Loucy (cell line): Measurements from ENCODE around the gene CFAP58.

Experiments used
- EZH2phosphoT487 ChIP-seq: fragments of 200-600 bp; IDR thresholded peaks from 2 replicates; pipeline ENCODE4 v1.6.1; 2018; ENCODE audit warnings: antibody characterized with exemption, mild to moderate bottlenecking, moderate library complexity, borderline replicate concordance
- TF ChIP-seq, protein P1 (sequence below): fragments of 200-600 bp; sonication (generic); conservative IDR thresholded peaks from 2 replicates; pipeline ENCODE4 v1.5.1; 2014; ENCODE audit warnings: mild to moderate bottlenecking, antibody characterized with exemption, low read length

DNA sequence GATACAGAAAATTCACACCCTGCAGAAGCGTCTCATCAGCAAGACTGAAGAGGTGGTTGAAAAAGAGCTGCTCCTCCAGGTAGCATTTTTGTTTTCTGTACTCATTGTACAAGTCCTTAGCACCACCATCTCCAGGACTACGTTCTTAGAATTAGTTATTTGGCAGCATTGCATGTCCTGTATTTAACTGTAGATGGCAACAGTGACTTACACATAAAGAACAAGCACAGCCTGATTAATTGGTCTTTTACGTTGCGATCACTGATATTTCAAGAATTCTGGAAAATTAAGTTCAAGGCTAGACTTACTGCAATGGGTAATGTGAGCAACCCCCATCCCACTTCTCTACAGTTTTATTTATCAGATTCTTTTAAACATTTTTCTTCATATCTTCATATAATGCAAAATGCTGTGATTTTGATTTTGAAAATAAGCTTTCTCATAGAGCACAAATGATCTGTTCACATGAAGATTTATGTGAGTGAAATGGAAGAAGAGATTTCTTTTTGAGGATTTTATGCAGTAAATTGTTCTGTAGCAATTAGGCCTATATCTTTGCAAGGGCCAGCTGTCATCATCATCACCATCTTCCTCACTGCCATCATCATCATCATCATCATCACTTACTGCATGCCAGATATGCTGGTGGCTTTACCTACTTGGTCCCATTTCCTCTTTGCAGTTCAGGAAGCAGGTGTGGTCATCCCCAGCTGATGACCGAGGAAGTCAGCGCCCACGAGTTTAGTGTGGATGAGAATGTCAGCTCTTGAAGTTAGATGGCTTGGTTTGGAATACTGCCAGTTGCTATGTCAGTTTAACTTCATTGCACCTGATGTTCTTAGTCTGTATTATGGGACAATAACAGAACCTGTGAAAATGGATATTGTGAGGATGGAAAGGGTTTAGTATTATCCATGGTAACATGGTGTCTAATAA lies 53.4 kb downstream of the CFAP58 start:
- TF ChIP-seq, protein P1, sequence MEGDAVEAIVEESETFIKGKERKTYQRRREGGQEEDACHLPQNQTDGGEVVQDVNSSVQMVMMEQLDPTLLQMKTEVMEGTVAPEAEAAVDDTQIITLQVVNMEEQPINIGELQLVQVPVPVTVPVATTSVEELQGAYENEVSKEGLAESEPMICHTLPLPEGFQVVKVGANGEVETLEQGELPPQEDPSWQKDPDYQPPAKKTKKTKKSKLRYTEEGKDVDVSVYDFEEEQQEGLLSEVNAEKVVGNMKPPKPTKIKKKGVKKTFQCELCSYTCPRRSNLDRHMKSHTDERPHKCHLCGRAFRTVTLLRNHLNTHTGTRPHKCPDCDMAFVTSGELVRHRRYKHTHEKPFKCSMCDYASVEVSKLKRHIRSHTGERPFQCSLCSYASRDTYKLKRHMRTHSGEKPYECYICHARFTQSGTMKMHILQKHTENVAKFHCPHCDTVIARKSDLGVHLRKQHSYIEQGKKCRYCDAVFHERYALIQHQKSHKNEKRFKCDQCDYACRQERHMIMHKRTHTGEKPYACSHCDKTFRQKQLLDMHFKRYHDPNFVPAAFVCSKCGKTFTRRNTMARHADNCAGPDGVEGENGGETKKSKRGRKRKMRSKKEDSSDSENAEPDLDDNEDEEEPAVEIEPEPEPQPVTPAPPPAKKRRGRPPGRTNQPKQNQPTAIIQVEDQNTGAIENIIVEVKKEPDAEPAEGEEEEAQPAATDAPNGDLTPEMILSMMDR: peak; percentile 73
- TF ChIP-seq EZH2phosphoT487: no peak
